Measurements from ENCODE around the gene SYT13. TPM values are rescaled to one million over a fixed set of nuclear protein-coding genes. Genes with fewer than 3 reads are reported as not detected.
"Not testable (repeated sequence)": the region's sequence is repeated elsewhere in the genome, so short reads cannot be mapped to it uniquely, and the experiment has no call there.

Gene SYT13
- total RNA-seq, 2 experiments from 2014 or later: not detected

GRCh38 chr11:45314900-45315299, 28.8 kb upstream of the SYT13 start:
- ChIA-PET CTCF (no interaction called here), POLR2A (no interaction called here)

GRCh38 chr11:45313171-45313865, 27.2 kb upstream of the SYT13 start:
- ChIA-PET CTCF (no interaction called here), POLR2A (no interaction called here)

GRCh38 chr11:45305874-45306623, 19.9 kb upstream of the SYT13 start:
- ChIA-PET POLR2A (no interaction called here), CTCF (no interaction called here)

- ChIA-PET POLR2A (no interaction called here), CTCF (no interaction called here)
These were observed 18.8 kb upstream of the SYT13 start for GRCh38 chr11:45304992-45305335.

GRCh38 chr11:45304111-45304991, 18.2 kb upstream of the SYT13 start:
- ChIA-PET POLR2A (no interaction called here), CTCF (interaction anchor here (0.6 kb wide), 1 partner anchor 203 kb away, joined by 3 read pairs; no protein-coding TSS in a partner anchor)

GRCh38 chr11:45303316-45303715, 17.2 kb upstream of the SYT13 start:
- POLR2A ChIA-PET: no interaction called here
- CTCF ChIA-PET: no interaction called here

GRCh38 chr11:45301537-45302246, 15.6 kb upstream of the SYT13 start:
- POLR2A ChIA-PET: no interaction called here
- CTCF ChIA-PET: no interaction called here

- POLR2A ChIA-PET: no interaction called here
- CTCF ChIA-PET: no interaction called here
These were observed 14.6 kb upstream of the SYT13 start for GRCh38 chr11:45300715-45301114.

- POLR2A ChIA-PET: no interaction called here
- CTCF ChIA-PET: interaction anchor here (0.5 kb wide), 1 partner anchor 363 kb away, joined by 4 read pairs; no protein-coding TSS in a partner anchor
These were observed 12.6 kb upstream of the SYT13 start for GRCh38 chr11:45298718-45299117.

- ChIA-PET CTCF (interaction anchor here (2.0 kb wide), 1 partner anchor 186 kb away, joined by 5 read pairs; no protein-coding TSS in a partner anchor), POLR2A (no interaction called here)
These were observed 9.9 kb upstream of the SYT13 start for GRCh38 chr11:45296075-45296474.

GRCh38 chr11:45294499-45294898, 8.4 kb upstream of the SYT13 start:
- ChIA-PET POLR2A (no interaction called here), CTCF (interaction anchor here (1.2 kb wide), 1 partner anchor 184 kb away, joined by 3 read pairs; no protein-coding TSS in a partner anchor)

- POLR2A ChIA-PET: not testable (repeated sequence)
- CTCF ChIA-PET: interaction anchor here (0.7 to 1.2 kb wide), 2 partner anchors 183 to 399 kb away, joined by 3 read pairs; no protein-coding TSS in a partner anchor
These were observed 7.5 kb upstream of the SYT13 start for GRCh38 chr11:45293566-45294192.

- CTCF ChIA-PET: interaction anchor here (1.6 kb wide), 1 partner anchor 180 kb away, joined by 4 read pairs; no protein-coding TSS in a partner anchor
These were observed 4.4 kb upstream of the SYT13 start for GRCh38 chr11:45290586-45290985.

GRCh38 chr11:45289369-45289768, 3.2 kb upstream of the SYT13 start:
- CTCF ChIA-PET: interaction anchor here (1.5 kb wide), 1 partner anchor 179 kb away, joined by 3 read pairs; no protein-coding TSS in a partner anchor
- POLR2A ChIA-PET: no interaction called here

More at GRCh38 chr11:45290586-45290985, 4.4 kb upstream of the SYT13 start:
- POLR2A ChIA-PET: no interaction called here

GRCh38 chr11:45288339-45288738, 2.2 kb upstream of the SYT13 start:
- POLR2A ChIA-PET: no interaction called here
- CTCF ChIA-PET: interaction anchor here (1.4 to 1.5 kb wide), 2 partner anchors 36 to 178 kb away, joined by 3 to 4 read pairs; no protein-coding TSS in a partner anchor

- POLR2A ChIA-PET: interaction anchor here (0.6 kb wide), 1 partner anchor 176 kb away, joined by 4 read pairs; no protein-coding TSS in a partner anchor
- CTCF ChIA-PET: interaction anchor here (1.0 to 1.4 kb wide), 2 partner anchors 35 to 177 kb away, joined by 4 to 5 read pairs; no protein-coding TSS in a partner anchor
These were observed 1.3 kb upstream of the SYT13 start for GRCh38 chr11:45287316-45287903.

GRCh38 chr11:45285250-45285828, 802 bp downstream of the SYT13 start:
- ChIA-PET CTCF (no interaction called here), POLR2A (no interaction called here)

GRCh38 chr11:45282081-45282480, 4.1 kb downstream of the SYT13 start:
- ChIA-PET POLR2A (no interaction called here), CTCF (interaction anchor here (1.0 kb wide), 1 partner anchor 177 kb away, joined by 3 read pairs; no protein-coding TSS in a partner anchor)

All from activated CD8-positive, alpha-beta memory T cell treated with anti-CD3 and anti-CD28 coated beads for 36 hours (primary cell).